Osteocyte (in vitro differentiated cells): ENCODE measurements around the gene UTY. TPM values are rescaled to one million over a fixed set of nuclear protein-coding genes. Genes with fewer than 3 reads are reported as not detected.

Source experiments
- DNase-seq: peaks from one replicate; pipeline ENCODE4 v3.0.0; 2021; ENCODE audit warnings: mixed read lengths; ENCODE audit not compliant: unreplicated experiment; ENCODE audit errors: extremely low spot score
- H3K27ac Mint-ChIP-seq: one replicate; pipeline ENCODE4 v1.8.0; 2021; ENCODE audit warnings: mild to moderate bottlenecking, mixed read lengths; ENCODE audit not compliant: unreplicated experiment
- H3K27me3 Mint-ChIP-seq: one replicate; pipeline ENCODE4 v1.8.0; 2021; ENCODE audit warnings: mixed read lengths; ENCODE audit not compliant: unreplicated experiment
- H3K36me3 Mint-ChIP-seq: one replicate; pipeline ENCODE4 v1.8.0; 2021; ENCODE audit warnings: mixed read lengths; ENCODE audit not compliant: unreplicated experiment
- H3K4me1 Mint-ChIP-seq: one replicate; pipeline ENCODE4 v1.8.0; 2021; ENCODE audit warnings: mixed read lengths; ENCODE audit not compliant: unreplicated experiment
- H3K4me3 Mint-ChIP-seq: one replicate; pipeline ENCODE4 v1.8.0; 2021; ENCODE audit warnings: mild to moderate bottlenecking, moderate library complexity, mixed read lengths; ENCODE audit not compliant: unreplicated experiment
- H3K9me3 Mint-ChIP-seq: one replicate; pipeline ENCODE4 v1.8.0; 2021; ENCODE audit warnings: mixed read lengths; ENCODE audit not compliant: unreplicated experiment
- total RNA-seq: library from RNA; stranded (reverse); gene quantifications from 2 replicates; pipeline ENCODE4 v1.2.1, GENCODE V29; 2021
- TF ChIP-seq, protein P1 (sequence below): fragments of 200-600 bp; sonication (generic); IDR thresholded peaks from 2 replicates; pipeline ENCODE4 v1.5.0; 2021; ENCODE audit warnings: antibody characterized with exemption, mild to moderate bottlenecking, moderate library complexity

Gene UTY
- total RNA-seq, 1 donor from 2014 or later = not detected

DNA sequence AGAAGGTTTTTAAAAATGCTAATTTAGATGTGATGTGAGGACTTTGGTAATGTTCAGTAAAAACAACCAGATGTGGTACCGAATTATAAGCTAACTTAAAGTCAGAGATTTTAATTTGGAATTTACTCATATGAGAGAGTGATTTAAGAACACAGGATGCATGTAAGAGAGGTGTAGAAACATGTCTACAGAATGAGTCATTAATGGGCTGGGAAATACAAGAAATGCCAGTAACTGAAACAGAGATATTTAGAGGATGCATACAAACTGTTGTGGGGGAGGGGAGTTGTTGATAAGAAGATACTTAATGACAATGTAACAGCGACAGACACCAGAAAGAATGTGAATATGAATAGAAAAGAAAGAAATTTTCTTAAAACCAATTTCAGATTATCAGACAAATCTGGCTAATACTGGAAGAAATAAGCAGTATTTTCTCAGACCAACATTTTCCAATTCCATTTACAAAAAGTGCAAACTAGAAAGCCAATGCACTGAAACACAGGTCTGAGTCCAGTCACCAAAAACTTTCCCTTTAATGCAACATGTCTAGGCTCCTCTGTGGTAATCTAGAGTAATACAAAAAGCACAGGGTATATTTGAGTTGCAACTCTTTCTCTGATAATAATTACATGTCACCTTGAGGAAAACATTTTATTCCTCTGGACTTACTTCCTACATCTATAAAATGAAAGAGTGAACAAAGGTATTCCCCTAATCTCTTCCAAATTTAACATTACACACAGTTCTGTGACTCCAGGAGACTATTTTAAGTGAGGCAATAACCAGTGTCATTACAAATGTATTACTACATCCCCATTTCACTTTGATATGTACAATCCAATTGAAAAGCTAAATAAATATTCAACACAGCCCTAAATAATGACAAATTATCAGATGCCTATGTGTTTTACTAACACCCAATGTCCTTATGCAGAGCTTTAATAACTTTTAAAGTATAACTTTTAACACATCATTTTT is 117.9 kb downstream of the UTY start:
- Mint-ChIP-seq H3K27me3 (no peaks in the 10 kb centered on the region), H3K9me3 (no peaks in the 10 kb centered on the region), H3K4me1 (no peaks in the 10 kb centered on the region), H3K36me3 (no peaks in the 10 kb centered on the region), H3K27ac (no peak overlapping the region), H3K4me3 (no peak overlapping the region)
- TF ChIP-seq, protein P1, sequence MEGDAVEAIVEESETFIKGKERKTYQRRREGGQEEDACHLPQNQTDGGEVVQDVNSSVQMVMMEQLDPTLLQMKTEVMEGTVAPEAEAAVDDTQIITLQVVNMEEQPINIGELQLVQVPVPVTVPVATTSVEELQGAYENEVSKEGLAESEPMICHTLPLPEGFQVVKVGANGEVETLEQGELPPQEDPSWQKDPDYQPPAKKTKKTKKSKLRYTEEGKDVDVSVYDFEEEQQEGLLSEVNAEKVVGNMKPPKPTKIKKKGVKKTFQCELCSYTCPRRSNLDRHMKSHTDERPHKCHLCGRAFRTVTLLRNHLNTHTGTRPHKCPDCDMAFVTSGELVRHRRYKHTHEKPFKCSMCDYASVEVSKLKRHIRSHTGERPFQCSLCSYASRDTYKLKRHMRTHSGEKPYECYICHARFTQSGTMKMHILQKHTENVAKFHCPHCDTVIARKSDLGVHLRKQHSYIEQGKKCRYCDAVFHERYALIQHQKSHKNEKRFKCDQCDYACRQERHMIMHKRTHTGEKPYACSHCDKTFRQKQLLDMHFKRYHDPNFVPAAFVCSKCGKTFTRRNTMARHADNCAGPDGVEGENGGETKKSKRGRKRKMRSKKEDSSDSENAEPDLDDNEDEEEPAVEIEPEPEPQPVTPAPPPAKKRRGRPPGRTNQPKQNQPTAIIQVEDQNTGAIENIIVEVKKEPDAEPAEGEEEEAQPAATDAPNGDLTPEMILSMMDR = no peak
- no peak for DNase-seq

DNA sequence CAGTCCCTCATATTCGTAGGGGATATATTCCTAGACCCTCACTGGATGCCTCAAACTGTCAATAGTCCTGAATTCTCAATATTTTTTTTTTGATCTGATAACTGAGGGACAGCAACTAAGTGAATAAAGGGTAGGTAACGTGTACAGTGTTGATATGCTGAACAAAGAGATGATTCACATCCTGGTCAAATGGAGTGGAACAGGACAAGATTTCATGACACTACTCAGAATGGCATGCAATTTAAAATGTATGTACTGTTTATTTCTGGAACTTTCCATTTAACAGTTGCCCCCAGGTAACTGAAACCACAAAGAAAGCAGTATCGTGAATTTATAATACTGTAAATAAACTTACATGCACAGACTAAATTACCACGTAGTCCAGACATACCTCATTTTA is 128.4 kb downstream of the UTY start:
- no peaks in the 10 kb centered on the region for H3K27me3 Mint-ChIP-seq
- H3K27ac Mint-ChIP-seq = no peak overlapping the region

GRCh38 chrY:13347106-13347505 is 132.7 kb downstream of the UTY start:
- Mint-ChIP-seq H3K9me3 (no peaks in the 10 kb centered on the region), H3K4me3 (no peak overlapping the region), H3K27ac (no peak overlapping the region), H3K27me3 (no peaks in the 10 kb centered on the region), H3K4me1 (no peaks in the 10 kb centered on the region), H3K36me3 (no peaks in the 10 kb centered on the region)
- TF ChIP-seq, protein P1 = no peak
- no peak for DNase-seq

More for the DNA sequence above, 128.4 kb downstream of the UTY start:
- no peak for DNase-seq
- H3K4me3 Mint-ChIP-seq = no peak overlapping the region
- TF ChIP-seq, protein P1 = no peak
- no peaks in the 10 kb centered on the region for H3K36me3 Mint-ChIP-seq
- H3K4me1 Mint-ChIP-seq = no peaks in the 10 kb centered on the region
- no peaks in the 10 kb centered on the region for H3K9me3 Mint-ChIP-seq

DNA sequence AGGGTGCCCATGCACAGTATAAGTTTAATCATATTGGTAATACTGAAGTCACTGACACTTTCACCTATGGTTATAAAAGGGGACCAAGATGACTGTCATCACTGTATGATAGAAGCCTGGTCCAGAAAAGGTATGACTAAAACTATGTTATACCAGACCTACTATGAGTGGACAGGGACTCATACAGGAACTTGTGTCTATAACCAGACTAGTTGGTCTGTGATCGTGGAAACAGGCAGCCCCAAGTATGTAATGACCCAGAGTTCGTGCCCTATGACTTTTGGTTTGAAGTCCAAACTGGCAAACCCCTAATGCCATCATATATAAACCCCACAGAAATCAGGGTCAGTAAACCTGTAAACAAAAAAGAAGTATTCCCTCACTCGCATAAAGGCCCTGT is 134.3 kb downstream of the UTY start:
- Mint-ChIP-seq H3K36me3 (no peaks in the 10 kb centered on the region), H3K4me1 (no peaks in the 10 kb centered on the region), H3K9me3 (no peaks in the 10 kb centered on the region), H3K27ac (no peak overlapping the region), H3K27me3 (no peaks in the 10 kb centered on the region), H3K4me3 (no peak overlapping the region)
- TF ChIP-seq, protein P1 = no peak
- DNase-seq = no peak

DNA sequence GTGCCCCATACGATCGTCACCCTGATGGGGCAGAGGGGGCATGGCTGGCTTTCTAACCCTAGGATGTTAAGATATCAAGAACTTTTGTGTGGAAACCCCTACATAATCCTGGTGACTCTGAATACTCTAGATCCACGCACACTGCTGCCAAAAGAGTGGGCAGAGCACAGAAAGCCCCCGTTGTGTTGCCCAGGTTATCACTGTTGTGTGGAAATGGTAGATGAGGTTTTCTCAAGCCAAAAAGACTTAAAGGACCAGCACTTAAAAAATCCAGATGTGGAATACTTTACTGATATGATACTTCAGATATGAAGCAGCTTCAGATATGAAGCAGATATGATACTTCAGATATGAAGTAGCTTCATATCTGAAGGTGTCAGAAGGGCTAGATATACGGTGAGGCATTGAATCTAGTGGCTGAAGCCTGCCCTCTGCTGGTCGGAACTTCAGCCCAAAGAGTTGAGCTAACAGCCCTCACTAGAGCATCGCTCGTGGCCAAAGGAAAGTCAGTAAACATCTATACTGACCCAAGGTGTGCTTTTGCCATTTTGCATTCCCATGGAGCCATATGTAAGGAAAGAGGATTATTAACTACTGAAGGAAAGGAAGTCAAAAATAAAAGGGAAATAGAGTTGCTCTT is 136.4 kb downstream of the UTY start:
- no peak for DNase-seq
- Mint-ChIP-seq H3K36me3 (no peaks in the 10 kb centered on the region), H3K4me3 (no peak overlapping the region), H3K27ac (no peak overlapping the region), H3K9me3 (no peaks in the 10 kb centered on the region), H3K27me3 (no peaks in the 10 kb centered on the region), H3K4me1 (no peaks in the 10 kb centered on the region)
- TF ChIP-seq, protein P1 = no peak
